HG03442 (cell line): ENCODE data around the gene EPHB1.
"Not testable (repeated sequence)": the region's sequence is repeated elsewhere in the genome, so short reads cannot be mapped to it uniquely, and the experiment has no call there.

Experiments used
- ATAC-seq: cut with Tn5 transposase; IDR thresholded peaks from one replicate; pipeline ENCODE4 v1.9.1; 2021; ENCODE audit warnings: mild to moderate bottlenecking, moderate library complexity; ENCODE audit not compliant: unreplicated experiment

Gene EPHB1

DNA sequence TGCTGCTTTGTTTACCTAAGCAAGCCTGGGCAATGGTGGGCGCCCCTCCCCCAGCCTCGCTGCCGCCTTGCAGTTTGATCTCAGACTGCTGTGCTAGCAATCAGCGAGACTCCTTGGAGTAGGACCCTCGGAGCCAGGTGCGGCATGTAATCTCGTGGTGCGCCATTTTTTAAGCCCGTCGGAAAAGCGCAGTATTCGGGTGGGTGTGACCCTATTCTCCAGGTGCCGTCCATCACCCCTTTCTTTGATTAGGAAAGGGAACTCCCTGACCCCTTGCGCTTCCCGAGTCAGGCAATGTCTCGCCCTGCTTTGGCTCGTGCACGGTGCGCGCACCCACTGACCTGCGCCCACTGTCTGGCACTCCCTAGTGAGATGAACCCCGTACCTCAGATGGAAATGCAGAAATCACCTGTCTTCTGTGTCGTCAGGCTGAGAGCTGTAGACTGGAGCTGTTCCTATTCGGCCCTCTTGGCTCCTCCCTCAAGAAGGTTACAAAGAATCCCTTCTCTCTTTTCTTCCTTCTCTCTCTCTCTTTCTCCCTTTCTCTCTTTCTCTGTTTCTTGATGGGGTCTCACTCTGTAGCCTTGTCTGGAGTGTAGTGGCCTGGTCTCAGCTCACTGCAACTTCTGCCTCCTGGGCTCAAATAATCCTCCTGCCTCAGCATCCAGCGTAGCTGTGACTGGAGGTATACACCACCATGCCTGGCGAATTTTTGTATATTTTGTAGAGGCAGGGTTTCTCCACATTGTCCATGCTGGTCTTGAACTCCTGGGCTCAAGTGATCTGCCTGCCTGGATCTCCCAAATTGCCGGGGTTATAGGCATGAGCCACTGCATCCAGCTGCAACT lies 235.9 kb downstream of the EPHB1 start:
- not testable (repeated sequence) for ATAC-seq

DNA sequence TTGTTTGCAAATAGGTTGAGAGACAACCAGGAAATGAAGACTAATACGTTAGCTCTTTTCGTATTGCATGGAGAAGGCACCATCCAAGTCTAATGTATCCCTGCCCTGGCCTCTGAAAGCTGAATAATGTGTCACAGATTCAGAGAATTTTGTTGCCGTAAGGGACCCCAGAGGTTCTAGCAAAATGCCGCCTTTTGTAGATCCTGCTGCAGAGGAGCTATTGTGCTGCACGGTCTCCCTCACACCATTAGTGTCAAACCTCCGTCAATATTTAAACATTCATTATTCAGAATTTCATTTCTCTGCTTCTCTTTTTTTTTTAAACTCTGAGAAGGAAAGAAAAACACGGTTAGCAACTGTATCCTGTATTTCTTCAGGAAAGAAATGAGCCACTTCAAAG lies 238.7 kb downstream of the EPHB1 start:
- no peak for ATAC-seq

DNA sequence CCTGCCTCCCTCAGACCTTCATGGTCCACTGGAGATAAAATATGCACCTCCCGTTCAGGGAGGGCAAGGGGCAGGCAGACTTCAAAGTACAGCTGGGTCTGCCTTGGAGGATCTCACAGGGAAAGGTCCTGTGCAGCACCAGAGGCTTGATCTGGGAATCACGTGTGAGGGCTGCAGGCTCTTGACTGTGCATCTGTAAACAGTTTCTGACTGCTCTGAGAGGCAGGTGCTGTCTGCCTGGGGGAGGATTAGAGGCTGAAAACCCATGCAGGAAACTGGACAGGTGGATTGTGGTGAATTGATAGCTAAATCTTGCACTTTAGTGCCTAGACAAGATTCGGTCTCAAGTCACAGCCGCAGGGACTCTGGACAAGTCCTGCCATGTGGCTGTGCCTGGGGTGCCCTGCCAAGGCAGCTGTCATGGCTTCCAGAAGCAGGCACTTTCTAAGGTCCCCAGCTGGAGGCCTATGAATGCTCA lies 239.3 kb downstream of the EPHB1 start:
- no peak for ATAC-seq

DNA sequence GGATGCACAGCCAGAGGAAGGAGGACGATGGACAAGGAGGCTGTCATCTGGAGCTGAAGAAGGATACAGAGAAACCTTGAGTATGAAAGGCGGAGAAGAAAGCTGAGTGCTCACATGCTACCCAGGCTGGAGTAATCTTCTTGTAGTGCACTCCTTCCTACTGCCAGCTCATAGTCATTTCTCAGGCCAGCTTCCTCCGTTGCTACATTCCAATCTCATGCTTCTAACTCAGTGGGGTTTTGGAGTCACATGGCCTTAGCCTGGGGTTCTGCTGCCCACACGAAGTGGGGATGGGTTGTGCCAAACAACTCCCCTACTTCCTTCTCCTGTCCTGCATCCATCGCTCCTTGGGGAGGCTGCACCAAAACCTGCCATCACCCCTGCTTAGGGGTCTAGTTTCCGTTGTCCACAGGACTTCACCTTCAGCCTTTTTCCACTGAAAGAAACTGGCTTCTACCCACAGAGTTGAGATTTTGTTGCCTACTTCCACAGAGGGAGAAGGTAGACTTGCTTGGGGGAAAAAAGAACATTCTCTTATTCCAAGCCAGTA lies 239.9 kb downstream of the EPHB1 start:
- no peak for ATAC-seq

DNA sequence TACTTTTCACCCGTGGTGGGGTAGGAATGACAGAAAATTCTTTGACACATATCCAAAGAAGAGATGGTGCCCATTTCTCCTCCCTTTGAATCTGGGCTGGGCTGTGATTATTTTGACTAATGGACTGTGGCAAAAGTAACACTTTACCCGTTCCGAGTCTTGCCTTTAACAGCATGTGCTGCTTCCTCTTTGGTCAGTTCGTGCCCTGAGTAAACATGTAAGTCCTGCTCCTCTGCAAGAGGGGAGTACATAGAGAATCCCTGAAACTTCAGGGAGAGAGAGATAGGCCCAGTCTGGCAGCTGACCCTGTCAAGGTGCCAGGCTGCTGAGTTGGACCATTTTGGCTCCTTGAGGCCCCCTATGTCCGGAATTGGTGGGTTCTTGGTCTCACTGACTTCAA lies 243.1 kb downstream of the EPHB1 start:
- no peak for ATAC-seq

DNA sequence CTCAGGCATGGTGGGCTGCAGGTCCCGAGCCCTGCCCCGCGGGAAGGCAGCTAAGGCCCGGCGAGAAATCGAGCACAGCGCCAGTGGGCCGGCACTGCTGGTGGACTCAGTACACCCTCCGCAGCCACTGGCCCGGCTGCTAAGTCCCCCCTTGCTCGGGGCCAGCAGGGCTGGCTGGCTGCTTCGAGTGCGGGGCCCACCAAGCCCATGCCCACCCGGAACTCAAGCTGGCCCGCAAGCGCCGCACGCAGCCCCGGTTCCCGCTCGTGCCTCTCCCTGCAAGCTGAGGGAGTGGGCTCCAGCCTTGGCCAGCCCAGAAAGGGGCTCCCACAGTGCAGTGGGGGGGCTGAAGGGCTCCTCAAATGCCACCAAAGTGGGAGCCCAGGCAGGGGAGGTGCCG lies 244.5 kb downstream of the EPHB1 start:
- ATAC-seq = not testable (repeated sequence)

DNA sequence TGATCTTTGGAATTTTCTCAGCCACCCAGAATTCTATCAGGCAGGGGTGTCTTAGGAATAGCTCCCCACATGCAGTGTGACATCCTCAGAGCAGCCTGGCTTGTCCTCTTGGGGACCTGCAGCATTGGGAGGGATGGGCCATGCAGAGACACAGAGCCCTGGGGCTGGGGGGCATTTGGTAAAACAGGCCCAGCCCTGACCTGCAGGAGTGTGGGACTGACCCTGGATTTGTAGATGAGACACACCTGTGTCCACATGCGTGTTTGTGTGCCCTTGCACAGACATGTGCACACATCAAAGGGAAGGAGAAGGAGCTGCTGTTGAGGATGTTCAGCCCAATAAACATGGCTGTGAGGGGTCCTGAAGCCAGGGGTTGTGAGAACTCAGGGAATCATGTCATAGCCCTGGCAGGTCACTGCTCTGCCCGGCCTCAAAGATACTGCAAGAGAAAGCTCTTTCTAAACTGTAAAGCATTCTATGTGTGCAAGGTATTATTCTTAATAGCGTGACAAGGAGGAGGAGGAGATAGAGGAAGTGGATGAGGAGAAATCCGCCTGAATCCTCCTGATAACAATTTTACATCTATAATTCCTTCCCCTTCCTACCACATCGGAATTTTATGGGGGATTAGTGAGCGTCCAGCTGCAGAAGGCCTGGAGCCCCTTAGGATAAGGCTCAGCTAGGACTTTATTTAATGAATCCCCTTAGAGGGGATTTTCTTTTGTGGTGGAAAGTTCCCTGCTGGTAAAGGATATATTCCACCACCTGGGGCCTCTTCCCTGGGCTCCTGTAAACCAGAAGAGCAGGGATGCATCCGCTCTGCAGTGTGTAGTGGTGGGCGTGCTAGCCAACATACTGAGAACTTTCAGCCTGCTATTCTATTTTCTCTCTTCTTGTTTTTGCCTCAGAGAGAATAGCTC lies 245.5 kb downstream of the EPHB1 start:
- no peak for ATAC-seq

DNA sequence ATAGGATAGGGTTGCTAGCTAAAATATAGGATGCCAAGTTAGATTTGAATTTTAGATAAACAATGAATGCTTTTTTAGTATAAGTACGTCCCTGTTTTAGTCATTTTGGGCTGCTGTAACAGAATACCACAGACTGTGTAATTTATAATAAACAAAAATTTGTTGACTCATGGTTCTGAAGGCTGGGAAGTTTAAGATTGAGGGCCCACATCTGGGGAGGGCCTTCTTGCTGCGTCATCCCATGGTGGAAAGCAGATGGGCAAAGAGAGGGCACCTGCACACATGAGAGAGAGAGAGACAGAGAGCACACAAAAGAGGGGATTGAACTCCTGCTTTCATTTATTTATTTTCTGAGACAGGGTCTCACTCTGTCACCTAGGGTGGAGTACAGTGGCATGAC lies 246.5 kb downstream of the EPHB1 start:
- ATAC-seq = no peak

DNA sequence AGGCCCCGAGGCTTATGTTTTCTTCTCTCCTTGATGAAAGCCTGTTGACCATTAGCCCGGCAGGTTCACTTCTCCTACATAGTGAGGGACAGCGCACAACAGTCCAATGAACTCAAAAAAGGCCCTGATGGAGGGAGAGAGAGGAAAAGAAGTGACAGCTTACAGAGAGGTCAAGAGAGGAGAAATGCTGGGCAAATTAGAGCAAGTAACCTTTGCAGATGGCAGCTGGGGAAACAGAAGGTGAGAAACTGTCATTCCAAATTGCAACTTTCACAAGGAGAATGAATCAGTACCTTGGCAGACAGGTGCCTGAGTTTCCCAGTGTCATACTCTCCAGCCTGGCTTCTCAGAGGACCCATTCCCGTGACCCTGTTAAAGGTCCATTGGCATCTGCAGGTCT lies 252.0 kb downstream of the EPHB1 start:
- no peak for ATAC-seq

DNA sequence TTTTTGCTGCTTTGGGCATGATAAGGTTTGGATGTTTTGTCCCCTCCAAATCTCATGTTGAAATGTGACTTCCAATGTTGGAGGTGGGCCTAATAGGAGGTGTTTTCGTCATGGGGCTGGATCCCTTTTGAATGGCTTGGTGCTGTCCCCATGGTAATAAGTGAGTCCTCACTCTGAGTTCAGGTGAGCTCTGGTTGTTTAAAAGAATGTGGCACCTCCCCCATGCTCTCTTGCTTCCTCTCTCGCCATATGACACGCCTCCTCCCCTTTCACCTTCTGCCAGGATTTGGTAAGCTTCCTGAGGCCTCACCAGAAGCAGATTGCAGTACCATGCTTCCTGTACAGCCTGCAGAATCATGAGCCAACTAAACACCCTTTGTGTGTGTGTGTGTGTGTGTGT lies 255.5 kb downstream of the EPHB1 start:
- ATAC-seq = no peak

DNA sequence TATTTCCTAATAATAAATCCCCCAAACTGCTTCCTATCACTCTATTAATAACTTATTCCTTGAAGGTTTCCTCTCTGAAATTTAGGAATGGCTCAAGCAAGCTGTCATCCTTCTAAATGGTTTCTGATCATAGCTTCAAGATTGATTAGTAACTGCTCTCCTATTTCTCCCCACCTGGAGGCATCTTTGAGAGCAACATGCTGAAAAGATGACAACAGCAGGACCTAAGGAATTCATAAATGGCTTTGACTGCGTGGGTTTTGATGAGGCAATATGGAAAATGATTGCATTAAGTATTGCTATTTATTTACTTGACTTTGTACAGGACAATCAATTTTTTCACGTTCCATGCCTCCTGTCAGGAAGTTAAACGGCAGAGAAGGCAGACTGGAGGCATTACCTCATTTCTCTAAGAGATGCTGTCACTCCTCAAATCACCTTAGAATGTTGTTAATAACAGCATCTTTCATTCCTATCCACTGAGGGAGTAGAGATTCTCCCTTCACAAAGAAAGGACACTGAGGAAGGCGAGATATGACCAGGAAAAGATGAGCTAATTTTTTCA lies 256.4 kb downstream of the EPHB1 start:
- ATAC-seq = no peak

DNA sequence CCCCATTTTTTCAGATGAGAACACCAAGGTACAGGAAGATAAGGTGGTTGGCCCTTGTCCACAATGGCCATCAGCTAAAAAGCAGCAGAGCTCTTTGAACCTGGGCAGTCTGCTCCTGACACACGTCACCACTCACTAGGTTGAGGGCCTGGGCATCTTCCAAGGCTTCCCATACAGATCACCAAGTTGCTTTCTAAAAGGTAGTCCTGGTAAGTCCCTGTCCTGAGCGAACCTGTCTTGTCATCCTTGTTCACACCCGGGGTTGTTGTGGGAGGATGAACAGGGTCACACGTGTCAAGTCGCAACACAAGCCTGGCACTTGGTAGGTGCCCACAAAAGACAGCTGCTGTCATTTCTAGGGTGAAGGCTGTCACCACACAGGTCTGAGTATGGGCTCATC lies 260.4 kb downstream of the EPHB1 start:
- ATAC-seq = no peak

DNA sequence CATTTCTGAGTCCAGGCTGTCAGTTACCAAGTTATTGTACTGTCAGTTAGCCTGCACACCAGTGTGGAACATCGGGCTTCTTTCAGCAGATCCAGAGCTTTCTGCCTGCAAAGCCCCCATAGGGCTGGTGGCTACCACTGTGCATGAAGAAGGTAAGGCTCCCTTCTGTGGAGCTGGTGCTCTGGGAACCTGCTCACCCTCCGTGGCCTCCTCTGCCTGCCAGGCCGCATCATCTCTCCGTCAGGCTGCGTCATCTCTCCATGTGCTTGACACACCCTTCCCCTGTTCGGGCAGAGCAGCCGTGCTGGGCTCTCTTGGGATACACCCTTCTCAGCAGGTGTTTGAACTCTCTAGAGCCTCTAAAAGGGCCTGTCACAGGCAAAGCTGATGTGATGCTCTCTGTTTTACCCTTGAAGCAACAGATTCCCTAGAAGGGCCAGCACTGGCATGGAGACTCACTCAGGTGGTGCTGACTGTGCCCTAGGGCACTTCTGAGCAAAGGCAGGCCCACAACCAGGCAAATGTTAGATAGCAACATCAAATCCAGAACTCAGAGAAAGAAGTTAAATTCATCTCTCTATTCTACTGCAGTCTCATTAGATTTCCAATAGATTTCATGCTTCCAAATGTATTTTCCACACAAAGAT lies 261.1 kb downstream of the EPHB1 start:
- ATAC-seq = no peak

DNA sequence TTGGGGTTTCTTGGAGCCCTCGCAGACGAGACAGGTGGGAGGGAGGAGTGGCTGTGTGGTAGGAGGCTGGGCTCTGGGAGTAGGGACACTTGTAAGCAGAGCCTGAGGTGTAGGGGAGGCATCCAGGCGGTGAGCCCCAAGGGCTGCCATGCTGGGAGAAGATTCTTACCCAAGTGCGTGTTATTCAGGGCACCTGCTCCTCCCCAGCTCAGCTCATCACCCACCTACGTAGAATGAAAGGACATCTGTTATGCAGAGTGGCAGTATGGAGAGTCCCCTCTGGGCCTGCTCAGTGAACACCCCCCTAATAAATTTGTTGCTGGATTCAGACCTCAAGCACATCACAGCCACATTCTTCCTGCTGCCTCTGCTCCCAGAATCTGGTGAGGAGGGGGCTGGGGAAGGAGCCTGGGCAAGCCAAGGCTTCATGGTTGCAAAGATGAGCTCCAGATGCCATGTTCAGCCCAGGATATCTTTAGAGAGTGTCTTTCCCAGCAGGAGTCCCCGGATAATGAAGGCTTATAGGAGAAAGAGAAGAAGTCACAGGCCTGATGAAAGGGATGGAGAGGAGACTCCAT lies 261.8 kb downstream of the EPHB1 start:
- no peak for ATAC-seq

DNA sequence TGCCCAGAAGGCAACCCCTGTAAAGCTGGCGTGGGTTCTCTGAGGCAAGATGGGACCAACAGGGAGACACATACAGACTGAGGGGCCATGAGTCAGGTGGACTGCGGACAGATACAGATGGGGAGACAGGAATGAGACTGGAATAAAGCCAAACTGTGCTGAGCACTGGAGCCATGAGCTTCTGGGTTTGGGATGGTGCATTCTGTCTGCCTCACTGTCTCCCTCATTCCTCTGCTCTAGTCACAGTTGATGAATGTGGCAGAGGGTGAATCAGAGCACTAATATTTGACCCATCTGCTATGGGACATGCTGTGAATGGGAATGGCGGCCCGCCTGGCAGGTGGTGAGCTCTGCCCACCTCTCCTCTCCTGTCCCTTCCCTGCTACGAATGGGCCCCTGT lies 262.9 kb downstream of the EPHB1 start:
- ATAC-seq = no peak

DNA sequence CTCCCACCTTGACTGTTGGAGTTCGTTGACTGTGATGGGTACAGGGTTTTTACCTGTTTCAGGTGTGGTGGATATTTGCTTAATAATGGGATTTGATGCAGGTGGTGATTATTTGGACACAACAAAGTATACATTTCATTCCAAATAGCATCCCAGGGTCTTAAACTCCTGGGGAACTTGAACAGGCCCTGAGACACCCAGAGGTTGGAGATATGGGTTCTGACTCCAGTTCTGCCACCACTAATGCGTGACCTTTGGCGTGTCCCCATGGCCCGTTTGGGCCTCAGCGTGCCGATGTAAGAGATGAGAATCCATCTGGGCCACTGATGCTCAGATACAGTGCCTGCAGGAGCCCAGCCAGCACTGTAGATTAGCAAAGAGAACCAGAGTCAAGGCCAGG lies 264.5 kb downstream of the EPHB1 start:
- no peak for ATAC-seq

DNA sequence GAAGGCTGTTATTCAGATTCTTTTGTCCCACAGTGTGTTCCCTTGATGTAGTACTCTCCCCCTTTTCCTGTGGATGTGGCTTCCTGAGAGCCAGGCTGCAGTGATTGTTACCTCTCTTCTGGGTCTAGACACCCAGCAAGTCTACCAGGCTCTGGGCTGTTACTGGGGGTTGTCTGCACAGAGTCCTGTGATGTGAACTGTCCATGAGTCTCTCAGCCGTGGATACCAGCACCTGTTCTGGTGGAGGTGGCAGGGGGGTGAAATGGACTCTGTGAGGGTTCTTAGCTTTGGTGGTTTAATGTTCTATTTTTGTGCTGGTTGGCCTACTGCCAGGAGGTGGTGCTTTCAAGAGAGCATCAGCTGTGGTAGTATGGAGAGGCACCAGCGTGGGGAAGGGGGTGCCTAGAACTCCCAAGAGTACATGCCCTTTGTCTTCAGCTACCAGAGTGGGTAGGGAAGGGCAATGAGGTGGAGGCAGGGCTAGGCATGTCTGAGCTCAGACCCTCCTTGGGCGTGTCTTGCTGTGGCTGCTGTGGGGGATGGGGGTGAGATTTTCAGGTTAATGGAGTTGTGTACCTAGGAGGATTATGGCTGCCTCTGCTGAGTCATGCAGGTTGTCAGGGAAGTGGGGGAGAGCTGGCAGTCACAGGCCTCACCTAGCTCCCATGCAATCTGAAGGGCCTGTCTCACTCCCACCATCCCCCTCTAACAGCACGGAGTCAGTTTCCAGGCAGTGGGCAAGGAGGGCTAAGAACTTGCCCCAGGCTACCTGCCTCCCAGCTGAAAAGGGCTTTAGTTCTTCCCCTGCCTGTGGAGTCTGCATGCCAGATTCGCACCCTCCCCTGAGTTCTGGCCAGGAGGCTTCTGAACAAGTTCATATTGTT lies 272.0 kb downstream of the EPHB1 start:
- ATAC-seq = not testable (repeated sequence)

DNA sequence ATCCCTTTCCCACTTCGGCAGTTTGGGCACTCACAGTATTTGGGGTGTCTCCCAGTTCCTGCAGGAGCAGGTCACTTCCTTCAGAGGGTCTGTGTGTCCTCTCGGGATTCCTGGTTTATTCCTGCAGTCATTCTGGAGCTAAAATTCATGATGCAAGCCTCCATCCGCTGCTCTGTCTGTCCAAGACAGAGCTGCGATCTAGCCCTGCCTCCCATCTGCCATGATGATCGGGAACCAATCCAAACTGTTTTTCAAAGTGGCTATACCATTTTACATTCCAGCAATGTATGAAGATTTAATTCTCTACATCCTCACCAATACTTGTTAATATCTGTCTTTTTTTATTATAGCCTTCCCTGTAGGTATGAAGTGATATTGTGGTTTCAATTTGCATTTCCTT lies 273.0 kb downstream of the EPHB1 start:
- ATAC-seq = no peak

DNA sequence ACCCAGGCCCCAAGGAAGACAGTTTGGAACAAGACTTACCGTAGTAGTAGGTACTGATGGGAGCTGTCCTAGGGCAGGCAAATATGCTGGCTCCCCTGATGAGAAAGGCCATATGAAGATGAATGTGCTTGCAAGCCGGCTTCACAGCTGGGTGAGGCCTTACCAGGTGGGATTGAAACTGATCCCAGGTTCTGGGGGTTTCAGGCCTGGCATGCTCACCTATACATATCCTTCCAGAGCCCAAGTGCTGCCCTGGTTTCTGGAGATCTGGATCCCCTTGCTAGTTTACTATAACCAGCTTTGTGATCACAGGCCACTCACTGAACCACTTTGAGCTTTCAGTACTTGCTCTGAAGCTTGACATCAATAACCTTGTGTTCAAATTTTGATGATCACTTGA lies 274.3 kb downstream of the EPHB1 start:
- ATAC-seq = no peak
